ENCODE data around the gene RREB1. TPM values are rescaled to one million over a fixed set of nuclear protein-coding genes. Genes with fewer than 3 reads are reported as not detected.

RREB1 gene
- polyA plus RNA-seq, 2 of the 4 experiments (the other 2 are of a cell fraction) = 2.2 to 5.0 TPM

- Histone ChIP-seq H3K4me1 (peaks cover 11% of the 10 kb centered on the region; the same call in 2 of the 3 replicates), H3K4me2 (no peak overlapping the region), H3K27ac (no peak overlapping the region), H3K4me3 (no peak overlapping the region), H3K9me3 (no peaks in the 10 kb centered on the region)
- ATAC-seq = no peak
- WGBS (ENCODE audit: missing lambda C conversion rate) = 93% methylated on average over 2 of the region's 3 CpGs
- TF ChIP-seq BHLHE40 (IDR thresholded peaks at IDR 0.05; ENCODE audit: low read depth, low read length) = no peak
- TF ChIP-seq KDM1A (IDR thresholded peaks at IDR 0.05; ENCODE audit: low read depth) = no peak
- TF ChIP-seq E2F6 (IDR thresholded peaks at IDR 0.05; ENCODE audit: borderline replicate concordance, low read depth) = no peak
- TF ChIP-seq ZC3H11A (IDR thresholded peaks at IDR 0.05) = no peak
- TF ChIP-seq CTCF (IDR thresholded peaks at IDR 0.05) = no peak
- TF ChIP-seq NR3C1 (IDR thresholded peaks at IDR 0.05) = no peak
- no peak for TF ChIP-seq RARB (CRISPR knock-in tag; IDR thresholded peaks at IDR 0.05)
- no peak for TF ChIP-seq FOXS1 (CRISPR knock-in tag; IDR thresholded peaks at IDR 0.05)
- no peak for TF ChIP-seq SREBF2 (IDR thresholded peaks at IDR 0.05)
- no peak for TF ChIP-seq MAX (IDR thresholded peaks at IDR 0.05)
- no peak for TF ChIP-seq POLR2A (IDR thresholded peaks at IDR 0.05; ENCODE audit: low read length)
- TF ChIP-seq HDAC2 (IDR thresholded peaks at IDR 0.05) = no peak
- TF ChIP-seq JUNB (IDR thresholded peaks at IDR 0.05) = no peak
- POLR2A ChIA-PET = no interaction called here
- no peak for DNase-seq (ENCODE audit: low read depth in 1 of 2, low spot score in 1 of 2)
- FAIRE-seq = no peak
- CTCF ChIA-PET = interaction anchor here (0.9 to 1.6 kb wide), 2 partner anchors 9 to 511 kb away, joined by 3 to 11 read pairs; no protein-coding TSS in a partner anchor
Observed at GRCh38 chr6:7234547-7234946, 126.8 kb downstream of the RREB1 start.

- Histone ChIP-seq H3K9me3 (no peaks in the 10 kb centered on the region), H3K4me2 (no peak overlapping the region), H3K4me1 (peaks cover 11% of the 10 kb centered on the region; the same call in 2 of the 3 replicates), H3K27ac (peak overlapping the region in 1 of 2 experiments; percentile 26; a peak in 2 of 6 replicates), H3K4me3 (no peak overlapping the region)
- POLR2A ChIA-PET = no interaction called here
- DNase-seq (ENCODE audit: low read depth in 1 of 2, low spot score in 1 of 2) (no peak), FAIRE-seq (no peak), ATAC-seq (no peak; a peak in 1 of 6 replicates)
- TF ChIP-seq EHMT2 (IDR thresholded peaks at IDR 0.05; ENCODE audit: low read depth) (no peak), FOSL2 (IDR thresholded peaks at IDR 0.05) (no peak), FOSL2 (CRISPR knock-in tag; IDR thresholded peaks at IDR 0.05) (no peak), NFE2L2 (conservative IDR thresholded peaks at IDR 0.05; ENCODE audit: low read length) (no peak), ZC3H11A (IDR thresholded peaks at IDR 0.05) (no peak), JUN (IDR thresholded peaks at IDR 0.05) (no peak), SMC3 (IDR thresholded peaks at IDR 0.05) (no peak), NR3C1 (IDR thresholded peaks at IDR 0.05) (no peak), ELK1 (IDR thresholded peaks at IDR 0.05; ENCODE audit: low read depth, low read length) (no peak), RFX5 (IDR thresholded peaks at IDR 0.05) (no peak), HES2 (IDR thresholded peaks at IDR 0.05) (no peak), RNF2 (IDR thresholded peaks at IDR 0.05; ENCODE audit: borderline replicate concordance, low read depth) (no peak), EHF (CRISPR knock-in tag; IDR thresholded peaks at IDR 0.05) (no peak), BHLHE40 (IDR thresholded peaks at IDR 0.05; ENCODE audit: low read depth, low read length) (no peak), GATA3 (IDR thresholded peaks at IDR 0.05; ENCODE audit: borderline replicate concordance) (no peak), USF2 (IDR thresholded peaks at IDR 0.05) (no peak)
- CTCF ChIA-PET = interaction anchor here (0.7 to 5.0 kb wide), 6 partner anchors 8 to 524 kb away, joined by 3 to 24 read pairs (median 4); no protein-coding TSS in a partner anchor
- WGBS (ENCODE audit: missing lambda C conversion rate) = 73% methylated on average over 9 of the region's 9 CpGs
Observed at GRCh38 chr6:7235712-7236305, 128.0 kb downstream of the RREB1 start.
